Muscle of leg (tissue), 16 donors: Measurements from ENCODE around the gene INO80D. TPM values are rescaled to one million over a fixed set of nuclear protein-coding genes. Genes with fewer than 3 reads are reported as not detected.
"Not testable (repeated sequence)": the region's sequence is repeated elsewhere in the genome, so short reads cannot be mapped to it uniquely, and the experiment has no call there.

ENCODE experiments used
- DNase-seq: peaks from one replicate; pipeline ENCODE4 v3.0.0; 2013
- H3K27ac ChIP-seq: one replicate; pipeline ENCODE4 v1.5.1; 2013; ENCODE audit warnings: mild to moderate bottlenecking, low read length, control low read depth
- H3K27me3 ChIP-seq: one replicate; pipeline ENCODE4 v1.6.1; 2013; ENCODE audit warnings: low read length; ENCODE audit not compliant: control insufficient read depth, insufficient read depth
- H3K36me3 ChIP-seq: one replicate; pipeline ENCODE4 v1.6.1; 2013; ENCODE audit warnings: low read length; ENCODE audit not compliant: control insufficient read depth, insufficient read depth
- H3K4me1 ChIP-seq: one replicate; pipeline ENCODE4 v1.6.1; 2013; ENCODE audit warnings: low read length; ENCODE audit not compliant: control insufficient read depth, insufficient read depth
- H3K4me3 ChIP-seq: one replicate; pipeline ENCODE4 v1.5.1; 2013; ENCODE audit warnings: low read length, control low read depth
- H3K9me3 ChIP-seq: replicated peaks from 2 replicates; pipeline ENCODE4 v1.6.1; 2013; ENCODE audit warnings: low read depth, low read length; ENCODE audit not compliant: control insufficient read depth
- WGBS: methylation state at CpG from one replicate; pipeline ENCODE4 v1.1.5; 2013; ENCODE audit warnings: missing lambda C conversion rate; ENCODE audit not compliant: insufficient coverage; 5-methylcytosine and 5-hydroxymethylcytosine counted together
- long read RNA-seq, 11 donors: transcript quantifications; one replicate each; lab custom pipeline, GENCODE V29; 2026
- polyA plus RNA-seq, 8 donors: library from polyadenylated mRNA; unstranded; fragments of 120-200 nt; gene quantifications; one replicate each; pipeline versions ENCODE4 v1.2.1 to v1.2.3, GENCODE V29; 2013; ENCODE audit warnings: inconsistent platforms in 1 of 8, low replicate concordance in 1 of 8; ENCODE audit not compliant: insufficient read length in 8 of 8, insufficient read depth in 1 of 8
- total RNA-seq: library from RNA; stranded (reverse); fragments of 120-200 nt; gene quantifications from one replicate; pipeline ENCODE4 v1.2.4, GENCODE V29; 2013

Gene INO80D, protein sequence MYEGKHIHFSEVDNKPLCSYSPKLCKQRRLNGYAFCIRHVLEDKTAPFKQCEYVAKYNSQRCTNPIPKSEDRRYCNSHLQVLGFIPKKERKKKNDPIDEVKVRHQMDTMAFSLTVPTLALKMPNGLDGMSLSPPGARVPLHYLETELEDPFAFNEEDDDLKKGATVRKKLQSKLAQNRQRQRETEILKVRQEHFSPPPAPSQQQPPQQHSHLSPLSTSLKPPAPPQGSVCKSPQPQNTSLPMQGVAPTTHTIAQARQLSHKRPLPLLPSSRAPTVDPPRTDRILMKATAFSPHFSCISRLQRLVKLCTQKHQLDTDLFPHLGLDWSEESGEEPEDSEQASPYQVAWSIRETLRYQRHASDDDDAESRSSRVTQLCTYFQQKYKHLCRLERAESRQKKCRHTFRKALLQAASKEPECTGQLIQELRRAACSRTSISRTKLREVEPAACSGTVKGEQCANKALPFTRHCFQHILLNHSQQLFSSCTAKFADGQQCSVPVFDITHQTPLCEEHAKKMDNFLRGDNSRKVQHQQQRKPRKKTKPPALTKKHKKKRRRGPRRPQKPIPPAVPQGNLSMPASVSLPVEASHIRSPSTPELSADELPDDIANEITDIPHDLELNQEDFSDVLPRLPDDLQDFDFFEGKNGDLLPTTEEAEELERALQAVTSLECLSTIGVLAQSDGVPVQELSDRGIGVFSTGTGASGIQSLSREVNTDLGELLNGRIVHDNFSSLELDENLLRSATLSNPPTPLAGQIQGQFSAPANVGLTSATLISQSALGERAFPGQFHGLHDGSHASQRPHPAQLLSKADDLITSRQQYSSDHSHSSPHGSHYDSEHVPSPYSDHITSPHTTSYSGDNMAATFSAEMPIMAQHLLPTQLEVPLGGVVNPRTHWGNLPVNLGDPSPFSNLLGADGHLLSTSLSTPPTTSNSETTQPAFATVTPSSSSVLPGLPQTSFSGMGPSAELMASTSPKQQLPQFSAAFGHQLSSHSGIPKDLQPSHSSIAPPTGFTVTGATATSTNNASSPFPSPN
- total RNA-seq (8.8 TPM), polyA plus RNA-seq (1 to 10 TPM; 4.6 to 7.9 (median 7.0) TPM)
- long read RNA-seq, donor 1, result 0 reads
- long read RNA-seq, donor 2, result 0 reads
- long read RNA-seq, donor 3, result 0 reads
- long read RNA-seq, donor 4, result 0 reads
- long read RNA-seq, donor 5, partial matches to known transcripts, result 3,293 of 3,434 reads
- long read RNA-seq, donor 5, other reads (novel, unspliced or antisense), result 141 of 3,434 reads
- long read RNA-seq, donor 6, partial matches to known transcripts, result 16 of 16 reads
- long read RNA-seq, donor 6, other reads (novel, unspliced or antisense), result 0 of 16 reads
- long read RNA-seq, donor 7, result 0 reads
- long read RNA-seq, donor 8, partial matches to known transcripts, result 2,370 of 2,471 reads
- long read RNA-seq, donor 8, other reads (novel, unspliced or antisense), result 101 of 2,471 reads
- long read RNA-seq, donor 9, result 0 reads
- long read RNA-seq, donor 10, result 0 reads
- long read RNA-seq, donor 11, result 0 reads

DNA sequence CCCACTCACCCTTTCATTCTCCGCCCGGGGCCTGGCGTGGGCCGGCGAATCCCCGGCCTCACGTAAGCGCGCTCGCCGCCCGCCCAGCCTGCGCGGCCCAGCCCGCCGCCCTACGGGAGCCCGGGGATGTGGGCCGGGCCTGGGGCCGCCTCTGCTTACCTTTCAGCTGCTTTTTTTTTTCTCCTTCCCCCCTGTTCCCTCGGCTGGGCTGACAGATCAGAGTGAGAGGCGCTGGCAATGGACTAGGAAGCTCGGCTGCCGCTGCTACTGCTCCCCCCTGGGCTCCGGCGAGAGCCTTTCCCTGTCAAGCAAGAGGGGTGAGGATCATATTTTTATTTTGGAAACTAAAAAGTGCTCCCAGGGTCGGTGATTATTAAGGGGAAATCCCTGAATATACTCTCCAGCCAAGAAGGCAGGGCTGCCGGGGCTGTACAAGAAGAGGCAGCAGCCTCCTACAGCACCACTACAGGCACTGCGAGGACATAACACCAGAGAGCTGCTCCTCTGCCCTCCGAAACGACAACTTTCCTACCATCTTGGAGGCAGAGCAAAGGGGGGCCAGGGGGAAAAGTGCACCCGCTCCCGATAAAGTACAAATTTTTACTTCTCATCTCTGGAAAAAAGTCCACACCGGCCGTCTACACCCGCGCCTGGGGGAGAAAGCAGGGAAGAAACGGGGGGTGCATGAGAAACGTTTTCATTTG, at the start of gene INO80D:
Gene INO80D, minus strand, starts transcription at position 433 of the 704 bp plus-strand sequence. CDS start 23,158 bp downstream, outside the sequence.
- Histone ChIP-seq H3K27ac (peak within 1 kb of the TSS; percentile 99), H3K4me1 (peaks cover 7% of the 10 kb centered on the region), H3K9me3 (no peaks in the 10 kb centered on the region), H3K27me3 (no peaks in the 10 kb centered on the region), H3K4me3 (peak within 1 kb of the TSS; percentile 79), H3K36me3 (peaks cover 7% of the 10 kb centered on the region)
- DNase-seq, result peak; percentile 94
- 0% methylated on average over 19 of the region's 39 CpGs for WGBS

DNA sequence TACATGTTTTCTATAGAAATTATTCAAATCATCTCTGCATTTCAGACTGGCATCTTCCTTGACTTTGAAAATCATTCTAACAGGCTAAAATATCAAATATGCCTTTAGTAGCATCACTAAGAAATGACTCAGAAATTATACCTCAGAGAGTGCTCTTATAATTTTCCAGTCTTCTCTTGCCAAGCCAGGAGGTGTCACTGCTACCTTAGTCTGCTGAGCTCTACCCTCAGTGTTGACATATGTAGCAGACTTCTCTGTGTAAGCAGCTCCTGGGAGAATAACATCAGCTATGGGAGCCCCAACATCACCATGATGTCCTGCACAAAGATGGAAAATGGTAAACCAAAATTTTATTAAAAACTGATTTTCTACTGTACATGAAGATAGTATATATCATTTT, 41.7 kb upstream of the INO80D start:
- no peaks in the 10 kb centered on the region for H3K27me3 ChIP-seq
- no peak overlapping the region for H3K27ac ChIP-seq
- H3K4me1 ChIP-seq, result no peaks in the 10 kb centered on the region
- DNase-seq, result no peak
- no peaks in the 10 kb centered on the region for H3K9me3 ChIP-seq
- H3K4me3 ChIP-seq, result no peak overlapping the region
- peaks cover 43% of the 10 kb centered on the region for H3K36me3 ChIP-seq

DNA sequence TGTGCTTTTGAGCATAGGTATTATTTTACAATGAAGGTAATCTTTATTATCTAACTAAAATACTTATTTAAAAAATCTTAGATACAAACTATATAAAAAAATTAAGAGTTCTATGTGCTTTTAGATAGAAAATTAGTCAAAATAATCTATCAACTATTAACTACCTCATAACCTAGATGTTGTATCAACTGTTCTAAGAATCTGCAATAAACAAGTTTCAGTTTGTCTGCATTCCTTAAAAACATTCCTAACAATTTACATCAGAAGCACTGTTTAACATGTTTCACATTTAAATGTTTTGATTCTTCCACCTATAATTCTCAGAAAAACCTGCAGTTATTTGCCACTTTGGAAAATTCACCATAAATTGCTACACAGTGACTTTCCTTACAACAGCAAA, 39.9 kb upstream of the INO80D start:
- H3K4me3 ChIP-seq, result no peak overlapping the region
- H3K9me3 ChIP-seq, result no peaks in the 10 kb centered on the region
- no peak for DNase-seq
- H3K4me1 ChIP-seq, result no peaks in the 10 kb centered on the region
- H3K27me3 ChIP-seq, result no peaks in the 10 kb centered on the region
- H3K36me3 ChIP-seq, result peaks cover 48% of the 10 kb centered on the region
- no peak overlapping the region for H3K27ac ChIP-seq

DNA sequence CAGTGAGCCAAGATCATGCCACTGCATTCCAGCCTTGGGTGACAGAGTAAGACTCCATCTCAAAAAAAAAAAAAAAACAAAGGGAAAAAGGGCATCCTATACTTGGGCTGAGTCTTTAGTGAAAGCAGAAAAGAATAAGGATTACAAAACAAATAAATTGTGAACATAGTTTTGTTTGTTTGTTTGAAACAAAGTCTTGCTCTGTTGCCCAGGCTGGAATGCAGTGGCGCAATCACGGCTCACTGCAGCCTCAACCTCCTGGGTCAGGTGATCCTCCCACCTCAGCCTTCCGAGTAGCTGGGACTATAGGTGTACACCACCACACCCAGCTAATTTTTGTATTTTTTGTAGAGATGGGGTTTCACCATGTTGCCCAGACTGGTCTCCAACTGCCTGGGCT, 36.6 kb upstream of the INO80D start:
- H3K36me3 ChIP-seq, result peaks cover 39% of the 10 kb centered on the region
- not testable (repeated sequence) for H3K4me1 ChIP-seq, H3K27ac ChIP-seq, H3K27me3 ChIP-seq, H3K4me3 ChIP-seq, DNase-seq, H3K9me3 ChIP-seq
- WGBS, result no CpG with 5 or more reads among the region's 3 CpGs

DNA sequence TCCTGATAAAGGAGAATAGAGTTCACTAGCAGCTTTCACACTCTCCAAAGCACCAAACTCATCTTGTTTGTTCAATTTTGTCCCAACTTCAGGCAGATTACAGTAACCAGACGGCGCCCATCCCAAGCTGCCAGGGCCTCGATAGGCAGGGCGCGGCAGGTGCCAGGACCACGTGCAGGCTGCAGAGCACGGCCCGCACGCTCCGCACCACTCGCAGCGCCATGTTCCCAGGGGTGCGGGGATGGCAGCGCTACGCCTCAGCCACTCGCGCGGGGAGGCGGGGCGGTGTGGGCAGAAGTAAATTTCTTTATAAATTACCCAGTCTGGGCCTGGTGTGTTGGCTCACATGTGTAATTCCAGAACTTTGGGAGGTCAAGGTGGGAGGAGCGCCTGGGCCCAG, 30.3 kb upstream of the INO80D start:
- H3K36me3 ChIP-seq, result peaks cover 15% of the 10 kb centered on the region
- H3K27me3 ChIP-seq, result no peaks in the 10 kb centered on the region
- no peaks in the 10 kb centered on the region for H3K4me1 ChIP-seq
- H3K4me3 ChIP-seq, result no peak overlapping the region
- no peak overlapping the region for H3K27ac ChIP-seq
- 95% methylated on average over 20 of the region's 21 CpGs for WGBS
- H3K9me3 ChIP-seq, result no peaks in the 10 kb centered on the region
- DNase-seq, result no peak

DNA sequence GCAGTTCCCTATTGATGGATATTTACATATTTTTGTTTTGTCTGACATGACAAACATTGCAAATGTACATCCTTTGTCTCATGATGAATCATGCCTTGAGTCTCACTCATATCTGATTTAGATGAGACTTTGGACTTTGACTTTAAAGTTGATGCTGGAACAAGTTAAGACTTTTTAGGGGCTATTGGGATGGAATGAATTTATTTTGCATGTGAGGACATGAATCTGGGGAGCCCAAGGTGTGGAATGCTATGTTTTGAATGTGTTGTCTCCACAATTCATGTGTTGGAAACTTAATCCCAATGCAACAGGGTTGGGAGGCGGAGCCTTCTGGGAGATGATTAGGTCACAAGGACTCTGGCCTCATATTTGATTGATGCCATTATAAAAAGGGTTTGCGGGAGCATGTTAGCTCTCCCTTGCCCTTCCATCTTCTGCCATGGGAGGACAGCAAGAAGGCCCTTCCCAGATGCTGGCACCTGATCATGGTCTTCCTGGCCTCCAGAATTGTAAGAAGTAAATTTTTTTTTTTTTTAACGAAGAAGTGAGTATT, 29.1 kb upstream of the INO80D start:
- H3K4me1 ChIP-seq, result no peaks in the 10 kb centered on the region
- no peaks in the 10 kb centered on the region for H3K9me3 ChIP-seq
- H3K36me3 ChIP-seq, result peaks cover 7% of the 10 kb centered on the region
- no CpG with 5 or more reads among the region's 3 CpGs for WGBS
- no peaks in the 10 kb centered on the region for H3K27me3 ChIP-seq
- H3K4me3 ChIP-seq, result no peak overlapping the region
- no peak for DNase-seq
- no peak overlapping the region for H3K27ac ChIP-seq

DNA sequence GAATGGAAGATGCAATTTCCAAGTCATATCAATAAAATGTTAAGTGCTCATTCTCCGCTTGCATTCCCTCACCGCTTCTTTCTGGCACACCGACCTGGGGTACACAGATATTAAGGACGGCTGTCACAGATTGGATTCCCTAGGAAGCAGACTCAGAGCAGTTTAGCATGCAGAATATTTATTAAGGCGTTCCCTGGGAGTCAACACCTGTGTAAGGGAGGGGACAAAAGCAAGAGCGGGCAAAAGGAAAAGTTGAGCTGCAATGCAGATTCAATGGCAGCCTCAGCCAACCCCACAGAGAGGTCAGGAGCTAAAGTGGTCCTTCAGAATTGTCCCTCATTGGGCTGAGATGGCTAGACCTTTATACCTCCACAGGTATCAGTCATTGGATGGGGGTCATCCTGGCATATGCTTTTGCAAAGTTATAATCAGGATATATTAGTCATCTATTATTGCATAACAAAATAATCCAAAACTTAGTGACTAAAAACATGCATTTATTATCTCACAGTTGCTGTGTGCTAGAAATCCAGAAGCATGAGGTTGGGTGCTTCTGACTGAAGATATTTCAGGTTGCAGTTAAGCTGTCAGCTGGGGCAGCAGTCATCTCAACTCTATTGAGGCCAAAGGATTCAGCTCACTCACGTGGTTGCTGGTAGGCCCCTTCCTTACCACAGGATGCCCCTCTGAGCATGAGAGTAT, 27.0 kb upstream of the INO80D start:
- 89% methylated on average over 4 of the region's 7 CpGs for WGBS
- H3K27ac ChIP-seq, result no peak overlapping the region
- H3K9me3 ChIP-seq, result no peaks in the 10 kb centered on the region
- no peak for DNase-seq
- H3K36me3 ChIP-seq, result peaks cover 5% of the 10 kb centered on the region
- H3K4me3 ChIP-seq, result no peak overlapping the region
- no peaks in the 10 kb centered on the region for H3K4me1 ChIP-seq
- no peaks in the 10 kb centered on the region for H3K27me3 ChIP-seq

DNA sequence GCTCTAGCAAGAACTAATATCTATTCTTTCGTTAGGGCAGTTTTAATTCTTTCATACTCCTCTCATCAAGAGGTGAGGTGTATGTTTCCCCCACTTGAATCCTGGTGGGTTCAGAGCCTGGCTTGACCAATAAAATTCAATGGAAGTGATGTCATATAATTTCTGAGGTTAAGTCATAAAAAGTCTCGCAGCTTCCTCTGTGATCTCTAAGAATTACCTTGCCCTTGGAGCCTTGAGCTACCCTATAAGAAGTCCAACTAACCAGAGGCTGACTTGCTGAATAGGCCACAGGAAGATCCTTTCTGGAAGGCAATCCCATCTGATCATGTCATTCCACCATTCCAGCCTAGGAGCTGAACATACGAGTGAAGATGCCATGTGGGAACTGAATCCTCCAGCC, 26.1 kb upstream of the INO80D start:
- no peaks in the 10 kb centered on the region for H3K27me3 ChIP-seq
- WGBS, result 100% methylated on average over 1 of the region's 3 CpGs
- no peak overlapping the region for H3K4me3 ChIP-seq

DNA sequence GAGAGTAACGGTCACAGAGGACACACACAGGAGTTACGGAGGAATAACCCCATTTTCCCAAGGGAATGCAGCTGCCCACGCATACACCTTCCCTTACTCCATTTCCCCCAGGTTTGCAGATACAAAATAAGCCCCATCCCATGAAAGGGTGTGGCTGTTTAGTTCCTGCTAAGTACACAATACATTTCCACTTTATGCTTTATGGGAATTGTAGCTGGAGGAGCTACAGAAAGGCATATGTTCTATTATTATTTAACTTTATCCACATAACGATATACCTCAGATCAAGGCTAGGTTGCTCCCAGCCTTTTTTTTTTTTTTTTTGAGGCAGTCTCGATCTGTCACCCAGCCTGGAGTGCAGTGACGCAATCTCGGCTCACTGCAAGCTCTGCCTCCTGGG, 22.7 kb upstream of the INO80D start:
- no peaks in the 10 kb centered on the region for H3K4me1 ChIP-seq
- no peaks in the 10 kb centered on the region for H3K9me3 ChIP-seq
- H3K27ac ChIP-seq, result no peak overlapping the region
- no peaks in the 10 kb centered on the region for H3K27me3 ChIP-seq
- WGBS, result no CpG with 5 or more reads among the region's 7 CpGs
- H3K36me3 ChIP-seq, result peaks cover 6% of the 10 kb centered on the region
- no peak for DNase-seq
- no peak overlapping the region for H3K4me3 ChIP-seq

More for the DNA sequence above, 26.1 kb upstream of the INO80D start:
- H3K36me3 ChIP-seq, result peaks cover 5% of the 10 kb centered on the region
- no peak overlapping the region for H3K27ac ChIP-seq
- no peaks in the 10 kb centered on the region for H3K4me1 ChIP-seq
- no peaks in the 10 kb centered on the region for H3K9me3 ChIP-seq
- no peak for DNase-seq
